ENCODE results near the gene SH3BP1. TPM values are rescaled to one million over a fixed set of nuclear protein-coding genes. Genes with fewer than 3 reads are reported as not detected.
"Not testable (repeated sequence)": the region's sequence is repeated elsewhere in the genome, so short reads cannot be mapped to it uniquely, and the experiment has no call there.

SH3BP1 gene
- total RNA-seq, 1 experiment from 2014 or later: 12.9 TPM

GRCh38 chr22:37601540-37602442 is 37.7 kb upstream of the SH3BP1 start:
- peaks cover 6% of the 10 kb centered on the region for H3K4me1 ChIP-seq (ENCODE audit: insufficient read depth, low read length, poor library complexity, severe bottlenecking)
- TF ChIP-seq EZH2 (IDR thresholded peaks at IDR 0.05; ENCODE audit: borderline replicate concordance, low read depth, low read length, poor library complexity, severe bottlenecking): no peak
- TF ChIP-seq CTCF (conservative IDR thresholded peaks at IDR 0.05; ENCODE audit: low read depth, low read length): no peak
- no TSS peak for BruUV-seq (replicated peaks)
- no peaks in the 10 kb centered on the region for H3K9me3 ChIP-seq (ENCODE audit: low read depth, low read length, poor library complexity, severe bottlenecking)
- POLR2A ChIA-PET (ENCODE audit: low non-redundant PET): interaction anchor here (0.6 to 0.7 kb wide), 3 partner anchors 11 to 243 kb away, joined by 3 to 10 read pairs (median 4); partner anchors contain the start of gene ANKRD54
- peak; percentile 62 for DNase-seq (ENCODE audit: low spot score)
- intact Hi-C loops (cut with micrococcal nuclease; ENCODE audit: unreplicated experiment): no loop called here
- H3K36me3 ChIP-seq (ENCODE audit: insufficient read depth, low read length, poor library complexity, severe bottlenecking): no peaks in the 10 kb centered on the region
- CTCF ChIA-PET: interaction anchor here (0.6 to 1.0 kb wide), 3 partner anchors 9 to 292 kb away, joined by 5 to 12 read pairs (median 6); no protein-coding TSS in a partner anchor
- no peak overlapping the region for H3K27ac ChIP-seq (ENCODE audit: low read depth, low read length, poor library complexity, severe bottlenecking)
- peak overlapping the region; percentile 7 for H3K4me3 ChIP-seq (ENCODE audit: low read depth, low read length, poor library complexity, severe bottlenecking)
- H3K27me3 ChIP-seq (replicated peaks; ENCODE audit: insufficient read depth, low read depth, low read length, poor library complexity): no peaks in the 10 kb centered on the region

DNA sequence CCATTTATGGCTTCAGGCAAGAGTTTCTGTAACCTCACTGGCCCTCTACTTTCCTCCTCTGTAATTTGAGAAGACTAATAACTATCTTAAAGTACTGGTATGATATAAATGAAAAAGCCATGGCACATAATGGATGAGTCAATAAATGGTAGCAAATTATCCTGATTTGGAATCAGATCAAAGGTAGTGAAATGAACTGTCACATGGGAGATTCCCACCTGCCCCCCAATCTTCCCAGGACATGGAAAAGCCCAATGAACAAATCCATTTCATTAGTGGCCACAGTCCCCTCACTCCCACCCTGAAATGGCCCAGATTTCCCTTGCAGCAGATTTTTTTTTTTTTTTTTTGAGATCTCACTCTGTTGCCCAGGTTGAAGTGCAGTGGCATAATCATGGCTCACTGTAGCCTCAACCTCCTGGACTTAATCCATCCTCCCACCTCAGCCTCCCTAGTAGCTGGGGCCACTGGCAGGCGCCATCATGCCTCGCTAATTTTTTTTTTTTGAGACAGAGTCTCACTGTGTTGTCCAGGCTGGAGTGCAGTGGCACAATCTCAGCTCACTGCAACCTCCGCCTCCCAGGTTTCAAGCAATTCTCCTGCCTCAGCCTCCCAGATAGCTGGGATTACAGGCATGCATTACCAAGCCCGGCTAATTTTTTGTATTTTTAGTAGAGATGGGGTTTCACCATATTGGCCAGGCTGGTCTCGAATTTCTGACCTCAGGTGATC is 36.8 kb upstream of the SH3BP1 start:
- CTCF ChIA-PET: interaction anchor here (0.6 to 1.0 kb wide), 4 partner anchors 10 to 293 kb away, joined by 5 to 12 read pairs (median 6); no protein-coding TSS in a partner anchor
- DNase-seq (ENCODE audit: low spot score); intact Hi-C loops (cut with micrococcal nuclease; ENCODE audit: unreplicated experiment); BruUV-seq (replicated peaks); H3K36me3 ChIP-seq (ENCODE audit: insufficient read depth, low read length, poor library complexity, severe bottlenecking); H3K27me3 ChIP-seq (replicated peaks; ENCODE audit: insufficient read depth, low read depth, low read length, poor library complexity); H3K4me3 ChIP-seq (ENCODE audit: low read depth, low read length, poor library complexity, severe bottlenecking); H3K9me3 ChIP-seq (ENCODE audit: low read depth, low read length, poor library complexity, severe bottlenecking); H3K27ac ChIP-seq (ENCODE audit: low read depth, low read length, poor library complexity, severe bottlenecking): not testable (repeated sequence)
- POLR2A ChIA-PET (ENCODE audit: low non-redundant PET): interaction anchor here (0.6 to 0.7 kb wide), 2 partner anchors 14 to 242 kb away, joined by 3 to 10 read pairs; partner anchors contain the start of gene ANKRD54
- H3K4me1 ChIP-seq (ENCODE audit: insufficient read depth, low read length, poor library complexity, severe bottlenecking): peaks cover 11% of the 10 kb centered on the region

GRCh38 chr22:37604074-37604473 is 35.4 kb upstream of the SH3BP1 start:
- no peaks in the 10 kb centered on the region for H3K36me3 ChIP-seq (ENCODE audit: insufficient read depth, low read length, poor library complexity, severe bottlenecking)
- peaks cover 7% of the 10 kb centered on the region for H3K4me1 ChIP-seq (ENCODE audit: insufficient read depth, low read length, poor library complexity, severe bottlenecking)
- no peak overlapping the region for H3K27ac ChIP-seq (ENCODE audit: low read depth, low read length, poor library complexity, severe bottlenecking)
- CTCF ChIA-PET: interaction anchor here (0.7 to 1.0 kb wide), 2 partner anchors 12 to 511 kb away, joined by 3 to 7 read pairs; no protein-coding TSS in a partner anchor
- H3K27me3 ChIP-seq (replicated peaks; ENCODE audit: insufficient read depth, low read depth, low read length, poor library complexity): no peaks in the 10 kb centered on the region
- no peak overlapping the region for H3K4me3 ChIP-seq (ENCODE audit: low read depth, low read length, poor library complexity, severe bottlenecking)
- POLR2A ChIA-PET (ENCODE audit: low non-redundant PET): no interaction called here
- TF ChIP-seq EZH2 (IDR thresholded peaks at IDR 0.05; ENCODE audit: borderline replicate concordance, low read depth, low read length, poor library complexity, severe bottlenecking) (no peak), CTCF (conservative IDR thresholded peaks at IDR 0.05; ENCODE audit: low read depth, low read length) (no peak)
- BruUV-seq (replicated peaks): no TSS peak
- intact Hi-C loops (cut with micrococcal nuclease; ENCODE audit: unreplicated experiment): no loop called here
- no peaks in the 10 kb centered on the region for H3K9me3 ChIP-seq (ENCODE audit: low read depth, low read length, poor library complexity, severe bottlenecking)
- DNase-seq (ENCODE audit: low spot score): no peak
